ENCODE measurements around the gene TXNRD1. TPM values are rescaled to one million over a fixed set of nuclear protein-coding genes. Genes with fewer than 3 reads are reported as not detected.
A peak's percentile ranks its signal among the peaks of the same experiment; 100 is the strongest.
"Not testable (repeated sequence)": the region's sequence is repeated elsewhere in the genome, so short reads cannot be mapped to it uniquely, and the experiment has no call there.

The TXNRD1 gene
- total and polyA plus RNA-seq, 7 experiments from 2014 or later: 19.1 to 73.5 (median 35.6) TPM

- Histone ChIP-seq H3K27me3 (ENCODE audit: control insufficient read depth in 2 of 2, insufficient read depth in 2 of 2, low read length in 2 of 2) (no peaks in the 10 kb centered on the region), H3K27ac (ENCODE audit: low read depth, low read length) (no peak overlapping the region), H3K9me3 (ENCODE audit: control insufficient read depth in 2 of 3, low read length in 3 of 3) (no peaks in the 10 kb centered on the region), H3K36me3 (ENCODE audit: control insufficient read depth in 2 of 3, insufficient read depth in 3 of 3, low read length in 3 of 3) (no peaks in the 10 kb centered on the region), H3K4me1 (ENCODE audit: control insufficient read depth in 2 of 2, insufficient read depth in 2 of 2, low read length in 2 of 2) (no peaks in the 10 kb centered on the region), H3K4me3 (ENCODE audit: low read length) (no peak overlapping the region)
- no peak overlapping the region for H3K4me3 Mint-ChIP-seq
- peaks cover 0 to 7% (median 5%) of the 10 kb centered on the region in 5 donors for H3K27me3 Mint-ChIP-seq
- no peaks in the 10 kb centered on the region for H3K36me3 Mint-ChIP-seq
- CTCF ChIA-PET: interaction anchor here (0.6 kb wide), 1 partner anchor 887 kb away, joined by 4 read pairs; no protein-coding TSS in a partner anchor
- H3K4me1 Mint-ChIP-seq: peaks cover 0 to 4% (median 0%) of the 10 kb centered on the region in 7 donors
- DNase-seq: no peak
- intact Hi-C loops (cut with micrococcal nuclease): loop anchor here in 1 of 2 donors (10.0 kb wide), 2 partner anchors 667 to 1177 kb away; no protein-coding TSS in a partner anchor
- ATAC-seq: no peak
- no peaks in the 10 kb centered on the region for H3K9me3 Mint-ChIP-seq
- H3K27ac Mint-ChIP-seq: no peak overlapping the region
- POLR2A ChIA-PET: no interaction called here
Observed at GRCh38 chr12:104207416-104208205, 8.0 kb upstream of the TXNRD1 start.

GRCh38 chr12:104212516-104212915 is 3.1 kb upstream of the TXNRD1 start:
- Mint-ChIP-seq H3K27me3 (peaks cover 0 to 11% (median 5%) of the 10 kb centered on the region in 5 donors), H3K4me1 (peaks cover 7 to 19% (median 11%) of the 10 kb centered on the region in 7 donors), H3K4me3 (no peak overlapping the region), H3K36me3 (peaks cover 0 to 3% (median 0%) of the 10 kb centered on the region in 5 donors), H3K9me3 (no peaks in the 10 kb centered on the region), H3K27ac (no peak overlapping the region)
- H3K4me3 ChIP-seq (ENCODE audit: low read length): no peak overlapping the region
- H3K4me1 ChIP-seq (ENCODE audit: control insufficient read depth in 2 of 2, insufficient read depth in 2 of 2, low read length in 2 of 2): peaks cover 0 to 5% of the 10 kb centered on the region in 2 donors
- POLR2A ChIA-PET: no interaction called here
- H3K9me3 ChIP-seq (ENCODE audit: control insufficient read depth in 2 of 3, low read length in 3 of 3): no peaks in the 10 kb centered on the region
- CTCF ChIA-PET: interaction anchor here (0.7 kb wide), 1 partner anchor 79 kb away, joined by 3 read pairs; no protein-coding TSS in a partner anchor
- ATAC-seq: no peak
- no peaks in the 10 kb centered on the region for H3K27me3 ChIP-seq (ENCODE audit: control insufficient read depth in 2 of 2, insufficient read depth in 2 of 2, low read length in 2 of 2)
- H3K36me3 ChIP-seq (ENCODE audit: control insufficient read depth in 2 of 3, insufficient read depth in 3 of 3, low read length in 3 of 3): no peaks in the 10 kb centered on the region
- intact Hi-C loops (cut with micrococcal nuclease): loop anchor here in 1 of 2 donors (10.0 kb wide), 1 partner anchor 392 kb away; no protein-coding TSS in a partner anchor
- no peak overlapping the region for H3K27ac ChIP-seq (ENCODE audit: low read depth, low read length)
- DNase-seq: no peak

GRCh38 chr12:104213952-104214351 is 1.6 kb upstream of the TXNRD1 start:
- CTCF ChIA-PET: interaction anchor here (0.6 to 1.4 kb wide), 4 partner anchors 114 to 745 kb away, joined by 3 to 5 read pairs (median 4); no protein-coding TSS in a partner anchor
- peaks cover 7 to 26% (median 12%) of the 10 kb centered on the region in 7 donors for H3K4me1 Mint-ChIP-seq
- peaks cover 0 to 5% (median 0%) of the 10 kb centered on the region in 5 donors for H3K36me3 Mint-ChIP-seq
- H3K4me3 ChIP-seq (ENCODE audit: low read length): no peak overlapping the region
- ATAC-seq: no peak
- peaks cover 0 to 8% (median 0%) of the 10 kb centered on the region in 5 donors for H3K27me3 Mint-ChIP-seq
- no peak overlapping the region for H3K4me3 Mint-ChIP-seq
- H3K27ac ChIP-seq (ENCODE audit: low read depth, low read length): no peak overlapping the region
- POLR2A ChIA-PET: interaction anchor here (0.6 to 0.7 kb wide), 3 partner anchors 160 to 306 kb away, joined by 3 to 4 read pairs (median 3); no protein-coding TSS in a partner anchor
- intact Hi-C loops (cut with micrococcal nuclease): loop anchor here in 1 of 2 donors (10.0 kb wide), 1 partner anchor 391 kb away; no protein-coding TSS in a partner anchor
- H3K9me3 Mint-ChIP-seq: no peaks in the 10 kb centered on the region
- H3K27ac Mint-ChIP-seq: no peak overlapping the region
- peaks cover 0 to 5% of the 10 kb centered on the region in 2 donors for H3K4me1 ChIP-seq (ENCODE audit: control insufficient read depth in 2 of 2, insufficient read depth in 2 of 2, low read length in 2 of 2)
- no peak for DNase-seq
- no peaks in the 10 kb centered on the region for H3K36me3 ChIP-seq (ENCODE audit: control insufficient read depth in 2 of 3, insufficient read depth in 3 of 3, low read length in 3 of 3)
- H3K27me3 ChIP-seq (ENCODE audit: control insufficient read depth in 2 of 2, insufficient read depth in 2 of 2, low read length in 2 of 2): no peaks in the 10 kb centered on the region
- no peaks in the 10 kb centered on the region for H3K9me3 ChIP-seq (ENCODE audit: control insufficient read depth in 2 of 3, low read length in 3 of 3)

- ATAC-seq: no peak
- H3K4me3 ChIP-seq (ENCODE audit: low read length): peak overlapping the region; percentile 69
- no peak overlapping the region for H3K27ac ChIP-seq (ENCODE audit: low read depth, low read length)
- ChIA-PET POLR2A (interaction anchor here (0.7 to 1.6 kb wide), 3 partner anchors 70 to 87 kb away, joined by 3 to 4 read pairs (median 4); partner anchors contain the start of gene EID3), CTCF (interaction anchor here (0.7 to 1.2 kb wide), 4 partner anchors 15 to 165 kb away, joined by 3 to 7 read pairs (median 4); no protein-coding TSS in a partner anchor)
- H3K9me3 ChIP-seq (ENCODE audit: control insufficient read depth in 2 of 3, low read length in 3 of 3): no peaks in the 10 kb centered on the region
- H3K4me3 Mint-ChIP-seq: peak overlapping the region; percentile 78 to 89 (median 84)
- peaks cover 0 to 6% (median 0%) of the 10 kb centered on the region in 5 donors for H3K27me3 Mint-ChIP-seq
- peaks cover 0 to 5% (median 0%) of the 10 kb centered on the region in 5 donors for H3K36me3 Mint-ChIP-seq
- H3K36me3 ChIP-seq (ENCODE audit: control insufficient read depth in 2 of 3, insufficient read depth in 3 of 3, low read length in 3 of 3): no peaks in the 10 kb centered on the region
- H3K4me1 ChIP-seq (ENCODE audit: control insufficient read depth in 2 of 2, insufficient read depth in 2 of 2, low read length in 2 of 2): peaks cover 0 to 5% of the 10 kb centered on the region in 2 donors
- peaks cover 15 to 44% (median 26%) of the 10 kb centered on the region in 7 donors for H3K4me1 Mint-ChIP-seq
- intact Hi-C loops (cut with micrococcal nuclease): loop anchor here (5.0 to 10.0 kb wide), 7 partner anchors 79 to 891 kb away; partner anchors contain the start of genes SLC41A2 (in 2 of the 2), CHST11 (in 1 of the 2), NFYB (in 1 of the 2) and NT5DC3 (in 1 of the 2)
- H3K27ac Mint-ChIP-seq: peak overlapping the region in 8 of 9 donors; percentile 64 to 86 (median 70)
- H3K9me3 Mint-ChIP-seq: no peaks in the 10 kb centered on the region
- no peaks in the 10 kb centered on the region for H3K27me3 ChIP-seq (ENCODE audit: control insufficient read depth in 2 of 2, insufficient read depth in 2 of 2, low read length in 2 of 2)
- no peak for DNase-seq
Observed at GRCh38 chr12:104216521-104216924, 944 bp downstream of the TXNRD1 start.

GRCh38 chr12:104218506-104218905 is 2.9 kb downstream of the TXNRD1 start:
- peaks cover 0 to 10% (median 0%) of the 10 kb centered on the region in 5 donors for H3K27me3 Mint-ChIP-seq
- CTCF ChIA-PET: interaction anchor here (1.7 kb wide), 1 partner anchor 69 kb away, joined by 7 read pairs; no protein-coding TSS in a partner anchor
- ATAC-seq; DNase-seq; H3K4me3 ChIP-seq (ENCODE audit: low read length); H3K27me3 ChIP-seq (ENCODE audit: control insufficient read depth in 2 of 2, insufficient read depth in 2 of 2, low read length in 2 of 2); H3K4me3 Mint-ChIP-seq; POLR2A ChIA-PET; H3K4me1 ChIP-seq (ENCODE audit: control insufficient read depth in 2 of 2, insufficient read depth in 2 of 2, low read length in 2 of 2); H3K9me3 Mint-ChIP-seq; H3K36me3 ChIP-seq (ENCODE audit: control insufficient read depth in 2 of 3, insufficient read depth in 3 of 3, low read length in 3 of 3); H3K27ac ChIP-seq (ENCODE audit: low read depth, low read length); H3K9me3 ChIP-seq (ENCODE audit: control insufficient read depth in 2 of 3, low read length in 3 of 3); H3K36me3 Mint-ChIP-seq: not testable (repeated sequence)
- peaks cover 15 to 47% (median 26%) of the 10 kb centered on the region in 7 donors for H3K4me1 Mint-ChIP-seq
- H3K27ac Mint-ChIP-seq: peak overlapping the region in 3 of 9 donors; percentile 17 to 55 (median 47)
- intact Hi-C loops (cut with micrococcal nuclease): loop anchor here (5.0 to 10.0 kb wide), 7 partner anchors 81 to 889 kb away; partner anchors contain the start of genes SLC41A2 (in 2 of the 2), CHST11 (in 1 of the 2), NFYB (in 1 of the 2) and NT5DC3 (in 1 of the 2)

- no peak for ATAC-seq
- Histone ChIP-seq H3K4me3 (ENCODE audit: low read length) (no peak overlapping the region), H3K9me3 (ENCODE audit: control insufficient read depth in 2 of 3, low read length in 3 of 3) (no peaks in the 10 kb centered on the region), H3K27me3 (ENCODE audit: control insufficient read depth in 2 of 2, insufficient read depth in 2 of 2, low read length in 2 of 2) (no peaks in the 10 kb centered on the region), H3K27ac (ENCODE audit: low read depth, low read length) (no peak overlapping the region), H3K36me3 (ENCODE audit: control insufficient read depth in 2 of 3, insufficient read depth in 3 of 3, low read length in 3 of 3) (no peaks in the 10 kb centered on the region), H3K4me1 (ENCODE audit: control insufficient read depth in 2 of 2, insufficient read depth in 2 of 2, low read length in 2 of 2) (peaks cover 0 to 5% of the 10 kb centered on the region in 2 donors)
- no peaks in the 10 kb centered on the region for H3K9me3 Mint-ChIP-seq
- peak overlapping the region in 1 of 10 donors; percentile 18 for H3K4me3 Mint-ChIP-seq
- H3K36me3 Mint-ChIP-seq: peaks cover 0 to 10% (median 0%) of the 10 kb centered on the region in 5 donors
- H3K27ac Mint-ChIP-seq: peak overlapping the region in 7 of 9 donors; percentile 17 to 60 (median 47)
- ChIA-PET CTCF (interaction anchor here (1.1 to 1.7 kb wide), 2 partner anchors 66 to 69 kb away, joined by 3 to 7 read pairs; no protein-coding TSS in a partner anchor), POLR2A (interaction anchor here (0.7 to 0.9 kb wide), 2 partner anchors 68 to 318 kb away, joined by 3 read pairs; no protein-coding TSS in a partner anchor)
- H3K4me1 Mint-ChIP-seq: peaks cover 15 to 47% (median 26%) of the 10 kb centered on the region in 7 donors
- peaks cover 0 to 11% (median 0%) of the 10 kb centered on the region in 5 donors for H3K27me3 Mint-ChIP-seq
- intact Hi-C loops (cut with micrococcal nuclease): loop anchor here (5.0 to 10.0 kb wide), 7 partner anchors 82 to 888 kb away; partner anchors contain the start of genes SLC41A2 (in 2 of the 2), CHST11 (in 1 of the 2), NFYB (in 1 of the 2) and NT5DC3 (in 1 of the 2)
- no peak for DNase-seq
Observed at GRCh38 chr12:104218935-104219334, 3.4 kb downstream of the TXNRD1 start.

Measured in naive thymus-derived CD4-positive, alpha-beta T cell (primary cell).